SU-DHL-6 (cell line): ENCODE results near the gene FARS2.

Source experiments
- H2AFZ ChIP-seq: fragments of 200-600 bp; sonication (generic); 2 replicates; pipeline ENCODE4 v1.6.1; 2014; ENCODE audit warnings: low read depth, mild to moderate bottlenecking, moderate library complexity, mixed read lengths, antibody characterized with exemption, low read length; ENCODE audit not compliant: severe bottlenecking
- H3F3A ChIP-seq: fragments of 200-600 bp; shearing (Covaris generic); 2 replicates; pipeline ENCODE4 v1.6.0; 2016; ENCODE audit warnings: antibody characterized with exemption, mild to moderate bottlenecking; ENCODE audit not compliant: insufficient read depth
- H3K27ac ChIP-seq: fragments of 200-600 bp; sonication (generic); 2 replicates; pipeline ENCODE4 v1.5.1; 2016; ENCODE audit warnings: low read depth, mild to moderate bottlenecking, low read length, moderate library complexity, mixed read lengths
- H3K27me3 ChIP-seq: fragments of 200-600 bp; sonication (generic), shearing (Covaris generic); 2 replicates; pipeline ENCODE4 v1.6.0; 2014; ENCODE audit warnings: mild to moderate bottlenecking, low read length
- H3K36me3 ChIP-seq: fragments of 200-600 bp; sonication (generic); 2 replicates; pipeline ENCODE4 v1.6.1; 2014; ENCODE audit warnings: mild to moderate bottlenecking, low read length, mixed read lengths
- H3K4me2 ChIP-seq: fragments of 300-600, 200-600 bp; shearing (Covaris generic), sonication (generic); 2 replicates; pipeline ENCODE4 v1.6.0; 2014; ENCODE audit warnings: low read length, low read depth, mild to moderate bottlenecking; ENCODE audit not compliant: poor library complexity, severe bottlenecking
- H3K4me3 ChIP-seq: fragments of 200-600 bp; sonication (generic); 2 replicates; pipeline ENCODE4 v1.5.1; 2014; ENCODE audit warnings: antibody characterized with exemption, low read length, mild to moderate bottlenecking, mixed read lengths; ENCODE audit not compliant: insufficient read depth, poor library complexity, severe bottlenecking
- H3K79me2 ChIP-seq: fragments of 200-600 bp; sonication (generic); 2 replicates; pipeline ENCODE4 v1.6.1; 2014; ENCODE audit warnings: mild to moderate bottlenecking, low read length, moderate library complexity; ENCODE audit not compliant: insufficient read depth
- H3K9ac ChIP-seq: fragments of 200-600 bp; sonication (generic); 2 replicates; pipeline ENCODE4 v1.7.0; 2014; ENCODE audit warnings: mild to moderate bottlenecking, low read length
- H3K9me2 ChIP-seq: fragments of 200-600 bp; sonication (generic); replicated peaks from 2 replicates; pipeline ENCODE4 v1.6.1; 2014; ENCODE audit warnings: low read length; ENCODE audit not compliant: insufficient read depth
- H3K9me3 ChIP-seq: fragments of 200-600 bp; sonication (generic); 2 replicates; pipeline ENCODE4 v1.6.1; 2014; ENCODE audit warnings: low read length, mixed read lengths; ENCODE audit not compliant: insufficient read depth
- H4K20me1 ChIP-seq: fragments of 200-600 bp; sonication (generic); 2 replicates; pipeline ENCODE4 v1.6.1; 2014; ENCODE audit warnings: low read depth, mild to moderate bottlenecking, antibody characterized with exemption, low read length, moderate library complexity, mixed read lengths
- EZH2phosphoT487 ChIP-seq: fragments of 200-600 bp; sonication (generic), shearing (Covaris generic); conservative IDR thresholded peaks from 2 replicates; pipeline ENCODE4 v1.6.1; 2018; ENCODE audit warnings: mild to moderate bottlenecking, antibody characterized with exemption, low read length, moderate library complexity, mixed read lengths
- TF ChIP-seq, protein P1 (sequence below): fragments of 200-600 bp; sonication (generic); IDR thresholded peaks from one replicate; pipeline ENCODE4 v1.5.1; 2017; ENCODE audit warnings: antibody characterized with exemption, mild to moderate bottlenecking, low read length, moderate library complexity; ENCODE audit not compliant: insufficient read depth, poor library complexity, severe bottlenecking

The FARS2 gene

DNA sequence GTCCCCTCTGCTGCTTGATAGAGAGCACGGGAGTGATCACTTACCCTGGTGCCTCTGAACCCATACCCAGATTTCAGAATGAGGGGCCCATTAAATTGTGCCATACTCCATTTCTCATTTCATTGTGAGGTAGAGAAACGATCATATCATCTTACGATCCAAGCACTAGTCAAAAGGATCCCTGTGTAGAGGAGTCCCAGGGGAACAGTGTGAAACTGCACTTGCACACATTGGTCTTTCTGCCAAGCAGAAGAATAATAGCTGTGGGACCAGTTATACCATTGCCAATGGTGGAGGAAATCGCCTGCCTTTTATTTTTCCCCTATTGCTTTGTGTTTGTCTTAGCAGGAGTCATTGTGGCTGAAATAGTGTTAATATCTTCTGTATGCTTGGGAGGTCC, 161.9 kb downstream of the FARS2 start:
- H3K79me2 ChIP-seq = no peaks in the 10 kb centered on the region
- no peak overlapping the region for H3K4me3 ChIP-seq
- no peak overlapping the region for H2AFZ ChIP-seq
- no peak overlapping the region for H3K27ac ChIP-seq
- H3K9me2 ChIP-seq = no peaks in the 10 kb centered on the region
- H3K4me2 ChIP-seq = no peak overlapping the region
- no peaks in the 10 kb centered on the region for H3K9me3 ChIP-seq
- TF ChIP-seq, protein P1, sequence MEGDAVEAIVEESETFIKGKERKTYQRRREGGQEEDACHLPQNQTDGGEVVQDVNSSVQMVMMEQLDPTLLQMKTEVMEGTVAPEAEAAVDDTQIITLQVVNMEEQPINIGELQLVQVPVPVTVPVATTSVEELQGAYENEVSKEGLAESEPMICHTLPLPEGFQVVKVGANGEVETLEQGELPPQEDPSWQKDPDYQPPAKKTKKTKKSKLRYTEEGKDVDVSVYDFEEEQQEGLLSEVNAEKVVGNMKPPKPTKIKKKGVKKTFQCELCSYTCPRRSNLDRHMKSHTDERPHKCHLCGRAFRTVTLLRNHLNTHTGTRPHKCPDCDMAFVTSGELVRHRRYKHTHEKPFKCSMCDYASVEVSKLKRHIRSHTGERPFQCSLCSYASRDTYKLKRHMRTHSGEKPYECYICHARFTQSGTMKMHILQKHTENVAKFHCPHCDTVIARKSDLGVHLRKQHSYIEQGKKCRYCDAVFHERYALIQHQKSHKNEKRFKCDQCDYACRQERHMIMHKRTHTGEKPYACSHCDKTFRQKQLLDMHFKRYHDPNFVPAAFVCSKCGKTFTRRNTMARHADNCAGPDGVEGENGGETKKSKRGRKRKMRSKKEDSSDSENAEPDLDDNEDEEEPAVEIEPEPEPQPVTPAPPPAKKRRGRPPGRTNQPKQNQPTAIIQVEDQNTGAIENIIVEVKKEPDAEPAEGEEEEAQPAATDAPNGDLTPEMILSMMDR = no peak
- no peak for TF ChIP-seq EZH2phosphoT487
- H3K36me3 ChIP-seq = no peaks in the 10 kb centered on the region
- no peak overlapping the region for H3K9ac ChIP-seq
- H4K20me1 ChIP-seq = no peaks in the 10 kb centered on the region
- H3F3A ChIP-seq = no peaks in the 10 kb centered on the region
- no peaks in the 10 kb centered on the region for H3K27me3 ChIP-seq

DNA sequence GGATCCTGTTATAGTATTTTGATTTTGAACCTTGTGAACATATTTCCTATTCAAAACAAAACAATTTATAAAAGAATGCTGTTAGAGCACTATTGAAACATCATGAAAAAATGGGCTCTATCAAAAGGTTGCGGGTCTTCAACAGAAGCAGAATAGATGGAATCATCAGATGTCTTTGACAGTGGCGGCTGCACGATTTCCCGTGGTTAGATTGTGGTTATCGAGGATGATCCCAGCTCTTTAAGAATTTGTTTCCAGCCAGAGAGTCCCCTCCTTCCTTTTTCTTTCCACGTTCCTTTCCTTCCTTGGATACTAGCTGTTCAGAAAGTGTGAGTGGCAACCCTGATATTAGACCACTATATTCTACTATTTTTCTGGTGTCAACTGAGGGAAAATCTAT, 163.4 kb downstream of the FARS2 start:
- no peaks in the 10 kb centered on the region for H3F3A ChIP-seq
- H3K79me2 ChIP-seq = no peaks in the 10 kb centered on the region
- H3K9me2 ChIP-seq = no peaks in the 10 kb centered on the region
- no peak overlapping the region for H3K27ac ChIP-seq
- no peak overlapping the region for H3K4me3 ChIP-seq
- H2AFZ ChIP-seq = no peak overlapping the region
- TF ChIP-seq EZH2phosphoT487 = no peak
- TF ChIP-seq, protein P1 = no peak
- H3K9me3 ChIP-seq = no peaks in the 10 kb centered on the region
- no peaks in the 10 kb centered on the region for H4K20me1 ChIP-seq
- H3K9ac ChIP-seq = no peak overlapping the region
- no peak overlapping the region for H3K4me2 ChIP-seq
- H3K27me3 ChIP-seq = no peaks in the 10 kb centered on the region
- no peaks in the 10 kb centered on the region for H3K36me3 ChIP-seq

DNA sequence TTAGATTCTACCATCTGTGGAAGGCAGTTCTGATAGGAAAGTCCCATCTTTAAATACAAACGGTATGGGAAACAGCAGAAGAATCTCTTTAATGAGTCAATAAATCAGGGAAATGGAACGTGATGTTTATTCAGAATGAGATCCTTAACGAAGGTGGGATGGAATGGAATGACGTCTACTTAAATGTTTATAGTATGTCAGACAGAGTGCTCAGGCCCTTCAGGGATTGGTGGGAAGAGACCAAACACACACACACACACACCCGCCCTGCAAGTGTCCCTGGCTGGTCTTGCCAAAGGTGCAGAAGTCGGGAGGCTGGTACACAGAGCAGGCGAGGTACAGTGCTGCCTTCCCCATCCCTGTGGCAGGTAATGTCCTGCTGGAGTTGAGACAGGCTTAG, 164.0 kb downstream of the FARS2 start:
- H3K9ac ChIP-seq = no peak overlapping the region
- no peaks in the 10 kb centered on the region for H3F3A ChIP-seq
- H4K20me1 ChIP-seq = no peaks in the 10 kb centered on the region
- no peak overlapping the region for H3K27ac ChIP-seq
- H3K27me3 ChIP-seq = no peaks in the 10 kb centered on the region
- no peaks in the 10 kb centered on the region for H3K9me3 ChIP-seq
- no peaks in the 10 kb centered on the region for H3K9me2 ChIP-seq
- H3K79me2 ChIP-seq = no peaks in the 10 kb centered on the region
- no peak overlapping the region for H3K4me2 ChIP-seq
- no peaks in the 10 kb centered on the region for H3K36me3 ChIP-seq
- H3K4me3 ChIP-seq = no peak overlapping the region
- TF ChIP-seq, protein P1 = no peak
- no peak for TF ChIP-seq EZH2phosphoT487
- no peak overlapping the region for H2AFZ ChIP-seq

DNA sequence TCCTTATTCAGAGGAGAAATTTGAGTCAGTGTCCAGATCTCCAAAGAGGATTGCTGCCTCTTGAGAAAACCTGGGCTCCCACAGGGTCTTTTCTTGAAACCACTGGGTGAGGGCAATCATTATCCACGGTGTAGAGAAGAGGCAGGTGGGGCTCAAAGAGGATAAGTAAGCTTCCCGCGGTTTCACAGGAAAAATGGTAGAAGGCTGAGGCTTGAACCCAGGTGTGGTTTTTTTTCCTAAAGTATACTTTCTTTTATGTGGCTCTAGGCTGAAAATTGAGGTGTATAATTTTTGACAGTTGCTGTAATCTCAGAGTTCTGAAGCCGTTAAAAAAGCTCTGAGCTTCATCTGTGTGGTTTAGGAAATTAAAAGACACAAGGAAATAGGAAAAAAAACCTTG, 164.5 kb downstream of the FARS2 start:
- Histone ChIP-seq H3K9me2 (no peaks in the 10 kb centered on the region), H2AFZ (no peak overlapping the region), H3K9ac (no peak overlapping the region), H3K36me3 (no peaks in the 10 kb centered on the region), H3K9me3 (no peaks in the 10 kb centered on the region), H4K20me1 (no peaks in the 10 kb centered on the region), H3K79me2 (no peaks in the 10 kb centered on the region), H3F3A (no peaks in the 10 kb centered on the region), H3K4me3 (no peak overlapping the region), H3K4me2 (no peak overlapping the region), H3K27me3 (no peaks in the 10 kb centered on the region), H3K27ac (no peak overlapping the region)
- no peak for TF ChIP-seq EZH2phosphoT487
- TF ChIP-seq, protein P1 = no peak
